SKM-1 treated with dmso at 0.1 percent for 144 hours (cell line): ENCODE results near the gene ISL2.
"Not testable (repeated sequence)": the region's sequence is repeated elsewhere in the genome, so short reads cannot be mapped to it uniquely, and the experiment has no call there.

Experiments used
- DNase-seq: peaks from one replicate; lab custom pipeline; 2025; ENCODE audit not compliant: unreplicated experiment; lab: John Stamatoyannopoulos, UW

ISL2 gene

GRCh38 chr15:76336254-76337058 is at the start of gene ISL2:
Gene ISL2, plus strand, starts transcription at chr15:76336773. Its CDS starts 111 bp downstream, at chr15:76336884.
- peak; percentile 72 for DNase-seq

DNA sequence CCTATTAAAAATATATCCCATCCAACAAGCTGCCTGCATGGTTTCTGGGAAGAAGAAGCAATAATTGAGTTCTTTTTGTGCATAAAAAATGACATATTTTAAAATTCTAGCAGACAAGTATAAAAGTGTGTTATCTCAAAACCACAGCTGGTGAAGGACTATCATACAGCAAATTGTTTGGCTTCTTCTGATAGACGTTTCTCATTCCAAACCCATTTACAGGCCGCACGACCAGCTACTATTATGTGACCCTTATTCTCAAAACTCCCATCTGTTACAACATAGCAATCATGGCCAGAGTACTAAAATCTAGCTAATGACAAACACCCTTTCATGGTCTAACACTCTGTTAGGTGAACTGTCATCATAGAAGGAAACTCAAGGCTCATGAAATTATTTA is 47.0 kb upstream of the ISL2 start:
- DNase-seq: no peak

GRCh38 chr15:76293361-76293760 is 43.2 kb upstream of the ISL2 start:
- no peak for DNase-seq

DNA sequence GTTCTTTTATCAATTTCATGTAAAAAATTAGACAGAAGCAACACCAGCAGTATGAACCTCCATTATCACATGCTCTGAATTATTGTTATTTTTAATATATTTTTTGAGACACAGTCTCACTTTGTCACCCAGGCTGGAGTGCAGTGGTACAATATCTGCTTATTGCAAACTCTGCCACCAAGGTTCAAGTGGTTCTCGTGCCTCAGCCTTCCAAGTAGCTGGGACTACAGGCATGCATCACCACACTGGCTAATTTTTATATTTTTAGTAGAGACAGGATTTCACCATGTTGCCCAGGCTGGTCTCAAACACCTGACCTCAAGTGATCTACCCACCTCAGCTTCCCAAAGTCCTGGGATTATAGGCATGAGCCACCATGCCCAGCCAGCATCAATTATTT is 42.1 kb upstream of the ISL2 start:
- DNase-seq: not testable (repeated sequence)

- no peak for DNase-seq
Observed at GRCh38 chr15:76296849-76297248, 39.7 kb upstream of the ISL2 start.

GRCh38 chr15:76297951-76298350 is 38.6 kb upstream of the ISL2 start:
- not testable (repeated sequence) for DNase-seq

DNA sequence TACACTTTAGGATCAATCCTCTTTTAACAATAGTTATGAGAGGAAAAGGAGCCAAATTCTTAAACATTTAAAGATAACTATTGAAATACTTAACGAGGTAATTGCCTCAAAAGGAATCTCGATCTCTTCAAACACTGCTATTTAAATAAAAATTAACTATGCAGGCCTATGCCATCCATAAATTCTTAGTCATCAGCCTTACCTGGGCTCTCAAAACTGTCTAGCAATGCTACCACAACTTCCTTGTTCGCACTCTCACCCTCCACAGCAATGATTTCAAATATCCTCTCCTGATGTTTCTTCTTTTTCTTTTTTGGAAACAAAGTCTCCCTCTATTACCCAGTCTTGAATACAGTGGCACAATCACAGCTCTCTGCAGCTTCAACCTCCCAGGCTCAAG is 37.6 kb upstream of the ISL2 start:
- DNase-seq: no peak

GRCh38 chr15:76299786-76300185 is 36.8 kb upstream of the ISL2 start:
- DNase-seq: peak; percentile 46

- DNase-seq: no peak
Observed at GRCh38 chr15:76303909-76304308, 32.7 kb upstream of the ISL2 start.

DNA sequence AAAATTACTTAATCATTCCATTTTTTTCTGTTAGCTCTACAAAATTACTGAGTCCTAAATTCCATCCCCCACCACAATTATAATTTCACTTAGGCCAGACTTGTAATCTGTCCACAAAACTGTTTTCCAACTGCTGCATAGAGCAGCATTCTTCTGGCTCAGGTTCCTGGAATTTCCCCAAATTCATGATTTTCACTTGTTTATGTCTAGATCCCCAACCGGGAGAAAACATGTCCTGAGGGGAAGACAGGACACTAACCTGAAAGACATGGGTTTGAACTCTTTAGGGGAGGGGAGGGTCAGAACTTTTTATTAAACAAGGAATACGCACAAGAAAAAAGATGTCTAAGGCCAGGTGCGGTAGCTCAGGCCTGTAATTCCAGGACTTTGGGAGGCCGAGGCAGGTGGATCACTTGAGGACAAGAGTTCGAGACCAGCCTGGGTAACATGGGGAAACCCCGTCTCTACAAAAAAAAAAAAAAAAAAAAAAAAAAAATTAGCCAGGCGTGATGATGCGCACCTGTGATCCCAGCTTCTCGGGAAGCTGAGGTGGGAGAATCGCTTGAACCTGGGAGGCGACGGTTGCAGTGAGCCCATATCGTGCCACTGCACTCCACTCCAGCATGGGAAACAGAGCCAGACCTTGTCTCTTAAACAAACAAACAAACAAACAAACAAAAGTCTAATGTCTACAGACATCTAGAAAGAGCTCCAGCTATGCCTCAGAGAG is 26.8 kb upstream of the ISL2 start:
- DNase-seq: no peak

- no peak for DNase-seq
Observed at GRCh38 chr15:76310475-76311099, 26.0 kb upstream of the ISL2 start.

DNA sequence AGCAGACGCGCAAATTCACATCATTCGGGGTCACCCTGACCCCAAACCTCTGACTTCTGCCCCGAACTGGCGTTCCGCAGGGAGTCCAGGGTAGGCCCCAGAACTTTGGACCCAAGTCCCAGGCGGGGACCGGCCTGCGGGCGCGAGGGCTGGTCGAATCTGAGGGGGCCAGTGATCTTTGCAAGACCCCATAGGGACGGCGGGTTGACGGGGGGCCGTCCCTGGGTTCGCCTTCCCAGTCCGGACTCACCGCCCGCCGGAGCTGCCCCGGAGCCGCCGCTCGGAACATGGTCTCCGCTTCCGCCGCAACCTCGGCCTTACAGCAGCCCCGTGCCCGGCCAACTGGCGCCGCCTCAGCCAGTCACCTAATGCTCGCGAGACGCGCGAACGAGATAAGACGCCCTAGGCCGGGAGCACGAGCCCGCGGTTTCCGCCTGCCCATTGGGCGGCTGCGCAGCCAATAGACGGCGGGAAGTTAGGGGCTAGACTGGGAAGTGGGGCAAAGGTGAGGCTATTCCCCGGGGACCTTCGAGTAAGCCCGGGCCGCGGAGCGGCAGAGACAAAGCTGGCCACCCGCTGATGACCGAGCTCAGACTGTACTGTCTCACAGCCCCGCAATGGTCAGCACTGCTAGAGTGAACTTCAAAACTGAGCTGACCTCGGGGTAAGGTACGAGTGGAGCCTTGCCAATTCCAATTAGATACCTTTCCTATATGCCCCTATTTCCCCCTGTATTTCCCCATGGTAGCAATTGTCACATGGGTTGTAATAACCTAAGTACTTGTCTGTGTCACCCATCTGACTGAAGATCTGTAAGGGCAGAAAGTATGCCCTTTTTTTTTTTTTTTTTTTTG is 25.2 kb upstream of the ISL2 start, which contains the start of gene ETFA:
Gene ETFA (minus strand): TSS at position 370 of the 854 bp plus-strand sequence. CDS start 81 bp downstream, at position 289.
- DNase-seq: peak; percentile 96

GRCh38 chr15:76312540-76313174 is 23.9 kb upstream of the ISL2 start:
- no peak for DNase-seq

DNA sequence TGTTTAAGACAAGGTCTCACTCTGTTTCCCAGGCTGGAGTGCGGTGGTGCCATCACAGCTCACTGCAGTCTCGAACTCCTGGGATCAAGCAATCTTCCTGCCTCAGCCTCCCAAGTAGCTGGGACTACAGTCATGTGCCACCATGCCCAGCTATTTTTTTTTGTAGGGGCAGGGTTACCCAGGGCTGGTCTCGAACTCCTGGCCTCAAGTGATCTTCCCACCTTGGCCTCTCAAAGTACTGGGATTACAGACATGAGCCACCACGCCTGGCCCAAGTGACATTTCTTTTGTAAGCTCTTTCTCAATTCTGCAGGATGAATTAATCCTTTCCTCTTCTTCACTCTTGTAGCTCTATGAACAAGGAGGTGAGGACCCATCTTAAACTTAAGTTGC is 23.4 kb upstream of the ISL2 start:
- DNase-seq: not testable (repeated sequence)

- DNase-seq: no peak
Observed at GRCh38 chr15:76313731-76314130, 22.8 kb upstream of the ISL2 start.

GRCh38 chr15:76320012-76320411 is 16.6 kb upstream of the ISL2 start:
- DNase-seq: no peak

- DNase-seq: no peak
Observed at GRCh38 chr15:76321171-76321570, 15.4 kb upstream of the ISL2 start.

DNA sequence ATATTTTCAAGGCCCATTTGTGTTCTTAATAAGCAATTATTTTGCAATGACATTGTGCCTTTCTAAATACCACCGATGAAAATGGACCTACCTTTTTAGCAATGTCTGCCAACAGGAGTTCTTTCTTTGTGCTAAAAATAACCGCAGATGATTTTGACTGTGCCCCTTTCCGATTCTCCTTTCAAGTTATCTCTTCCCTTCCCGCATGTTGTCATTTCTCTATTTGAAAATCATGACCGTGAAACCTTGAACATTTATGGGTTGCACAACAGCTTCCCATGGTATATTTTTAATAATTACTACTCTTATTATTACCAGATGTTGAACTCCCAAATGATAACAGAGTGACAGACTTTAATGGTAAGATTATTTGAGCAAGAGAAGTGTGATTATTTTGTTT is 15.0 kb upstream of the ISL2 start:
- DNase-seq: no peak

- no peak for DNase-seq
Observed at GRCh38 chr15:76324066-76324465, 12.5 kb upstream of the ISL2 start.

GRCh38 chr15:76325704-76326103 is 10.9 kb upstream of the ISL2 start:
- DNase-seq: no peak
